NCI-H446 treated with DMSO at 0.1 percent for 48 hours (cell line): ENCODE results near the gene ZBP1.

Source experiments
- DNase-seq: peaks from one replicate; lab custom pipeline; 2025; lab: John Stamatoyannopoulos, UW

Gene ZBP1

GRCh38 chr20:57596998-57597939, 23.0 kb downstream of the ZBP1 start:
- DNase-seq = no peak

- no peak for DNase-seq
Observed at GRCh38 chr20:57596358-57596757, 23.9 kb downstream of the ZBP1 start.

- DNase-seq = no peak
Observed at GRCh38 chr20:57595041-57596030, 24.9 kb downstream of the ZBP1 start.

GRCh38 chr20:57594092-57594951, 25.9 kb downstream of the ZBP1 start:
- no peak for DNase-seq

GRCh38 chr20:57593134-57593886, 26.9 kb downstream of the ZBP1 start:
- DNase-seq = no peak

GRCh38 chr20:57592263-57593092, 27.7 kb downstream of the ZBP1 start:
- DNase-seq = no peak

DNA sequence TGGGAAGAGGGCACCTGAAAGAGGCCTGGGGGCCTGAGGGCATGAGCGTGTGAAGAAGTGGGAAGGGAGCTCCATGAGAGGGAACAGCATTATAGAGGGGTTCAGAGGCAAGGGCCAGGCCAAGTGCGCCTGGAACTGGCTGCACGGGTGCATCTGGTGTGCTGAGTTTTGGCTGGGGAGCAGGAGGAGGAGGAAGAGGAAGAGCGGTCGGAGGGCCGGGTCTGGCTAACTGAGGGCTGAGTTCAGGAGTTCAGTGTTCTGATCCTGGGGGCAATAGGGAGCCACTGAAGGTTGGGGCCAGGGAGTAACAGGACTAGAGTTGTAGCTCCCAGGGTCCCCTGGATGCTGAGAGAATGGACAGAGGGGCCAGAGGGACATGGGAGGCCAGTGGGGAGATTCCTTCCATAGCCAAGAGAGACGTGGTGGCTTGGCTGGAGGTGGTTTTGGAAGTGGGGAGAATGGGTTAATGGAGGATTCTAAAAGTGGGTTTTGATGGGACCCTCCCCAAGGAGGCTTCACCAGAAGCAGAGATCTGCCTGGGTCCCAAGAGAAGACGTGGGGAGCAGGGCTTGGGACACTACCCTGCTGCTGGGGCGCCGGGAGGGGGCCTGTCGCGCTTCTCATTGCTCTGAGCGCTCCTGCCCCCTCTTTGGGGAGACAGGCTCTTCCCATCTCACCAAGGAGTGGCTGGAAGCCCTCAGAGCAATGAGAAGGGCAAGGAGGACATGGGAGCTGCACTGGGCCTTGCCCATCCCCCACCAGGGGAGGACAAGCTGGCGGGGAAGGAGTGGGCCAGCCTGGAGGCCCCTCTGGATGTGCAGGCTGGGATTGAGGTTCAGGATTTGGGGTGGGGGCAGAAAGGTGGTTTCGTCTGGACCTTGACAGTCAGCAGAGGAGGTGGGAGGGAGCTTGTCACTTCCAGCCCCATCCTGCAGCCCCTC, 28.7 kb downstream of the ZBP1 start:
- DNase-seq = no peak

DNA sequence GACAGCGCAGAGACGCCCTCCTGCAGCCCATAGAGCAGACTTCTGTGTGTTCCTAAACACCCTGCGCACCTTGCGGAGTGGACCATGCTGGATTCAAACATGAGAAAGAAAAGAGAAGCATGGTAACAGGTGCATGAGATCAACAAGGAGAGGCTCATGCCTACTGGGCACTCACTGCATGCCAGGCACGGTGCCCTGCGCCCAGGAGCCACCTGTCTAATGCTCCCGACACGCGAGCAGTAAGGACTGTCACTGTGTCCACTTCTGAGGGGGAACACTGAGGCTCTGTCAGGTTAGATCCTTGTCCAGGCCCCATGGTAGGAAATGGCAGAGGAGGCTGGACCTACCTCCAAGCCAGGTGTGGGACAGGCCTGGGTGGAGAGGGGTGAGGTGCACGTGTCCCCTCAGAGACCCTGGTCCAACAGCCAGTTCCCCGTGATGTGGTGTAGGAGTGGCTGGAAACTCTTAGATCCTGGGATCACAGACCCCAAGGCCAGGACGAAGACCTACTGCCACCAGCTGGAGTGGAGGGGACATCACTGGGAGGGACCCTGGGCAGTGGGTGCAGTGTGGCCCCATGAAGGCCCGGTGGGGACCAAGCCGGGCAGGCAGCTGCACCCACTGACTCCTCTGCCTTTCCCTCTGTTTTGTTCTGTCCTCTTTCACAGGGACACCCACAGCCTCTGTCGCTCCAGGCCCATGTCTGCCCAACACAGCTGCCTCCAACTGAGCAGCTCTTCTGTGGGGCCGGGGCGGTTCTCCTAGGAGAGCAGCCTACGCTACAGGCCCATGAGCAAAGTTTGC, 29.5 kb downstream of the ZBP1 start:
- no peak for DNase-seq

GRCh38 chr20:57589728-57590484, 30.3 kb downstream of the ZBP1 start:
- DNase-seq = no peak

- DNase-seq = no peak
Observed at GRCh38 chr20:57589123-57589727, 31.0 kb downstream of the ZBP1 start.

GRCh38 chr20:57588596-57588995, 31.6 kb downstream of the ZBP1 start:
- no peak for DNase-seq

GRCh38 chr20:57587989-57588377, 32.2 kb downstream of the ZBP1 start:
- no peak for DNase-seq

DNA sequence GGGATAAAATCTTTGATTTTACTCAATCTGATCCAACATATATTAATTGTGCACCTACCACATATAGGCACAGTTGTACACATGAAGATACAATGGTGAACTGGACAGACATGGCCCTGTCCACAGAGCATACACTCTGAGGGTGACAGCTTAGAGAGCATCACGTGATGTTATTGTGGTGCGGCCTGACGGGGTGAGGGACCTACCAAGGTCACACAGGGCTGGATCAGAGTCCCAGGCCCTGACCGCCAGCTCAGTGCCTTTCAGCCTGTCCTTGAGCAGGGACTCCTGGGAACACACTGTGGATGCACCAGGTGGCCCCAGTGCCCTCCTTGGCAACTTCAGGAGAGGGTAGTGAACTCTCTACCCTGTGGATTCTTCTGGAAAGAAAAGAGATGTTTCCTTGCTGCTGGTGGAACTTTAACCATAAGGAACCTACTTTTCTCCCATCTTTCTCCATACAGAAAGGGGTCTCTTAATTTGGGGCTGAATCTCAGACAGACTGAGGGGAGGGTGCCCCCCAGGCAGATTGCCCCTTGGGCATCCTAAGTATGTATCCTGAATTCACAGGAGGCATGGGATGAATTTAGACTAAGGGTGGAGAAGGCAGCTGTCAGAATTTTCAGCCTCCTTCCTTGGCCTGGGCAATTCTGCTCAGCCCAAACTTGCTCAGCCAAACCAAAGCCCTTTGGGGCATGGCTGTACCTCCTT, 32.8 kb downstream of the ZBP1 start:
- no peak for DNase-seq

DNA sequence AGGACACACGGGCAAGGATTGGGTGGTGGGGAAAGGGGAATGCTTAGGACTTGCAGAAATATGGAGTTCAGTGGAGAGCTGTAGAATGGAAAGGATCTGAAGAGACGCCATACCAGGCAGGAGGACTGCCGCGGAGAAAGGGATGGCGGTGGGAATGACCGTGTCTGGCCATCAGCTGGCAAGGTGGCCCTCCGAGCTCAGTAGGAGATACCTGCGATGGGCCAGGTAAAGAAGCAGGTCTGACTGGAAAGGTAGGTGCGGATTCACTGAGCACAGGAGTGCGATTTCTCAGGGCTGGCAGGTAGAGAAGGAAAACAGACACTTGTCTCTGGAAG, 33.3 kb downstream of the ZBP1 start:
- DNase-seq = no peak

DNA sequence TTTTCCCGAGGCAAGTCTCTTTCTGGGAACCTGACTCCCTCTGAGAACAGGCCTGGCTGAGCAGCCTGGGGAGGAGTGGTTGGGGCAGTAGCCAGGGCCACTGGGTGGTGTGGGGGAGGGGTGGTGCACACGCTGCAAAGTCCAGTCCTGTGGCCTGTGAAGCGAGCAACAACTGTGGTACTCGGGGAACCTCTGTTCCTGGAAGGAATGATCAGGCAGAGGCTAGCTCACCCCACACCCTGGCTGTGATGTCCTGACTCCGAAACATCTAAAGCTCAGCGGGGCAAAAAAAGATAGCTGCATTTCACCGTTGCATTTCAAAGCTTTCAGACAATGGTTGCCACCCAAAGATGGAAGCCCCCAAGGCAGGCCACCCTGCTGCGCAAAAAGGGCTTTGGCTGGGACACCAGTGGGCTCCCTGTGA, 33.8 kb downstream of the ZBP1 start:
- no peak for DNase-seq

- DNase-seq = no peak
Observed at GRCh38 chr20:57585466-57586213, 34.6 kb downstream of the ZBP1 start.
